ENCODE data around the gene KCNMA1.

DNA sequence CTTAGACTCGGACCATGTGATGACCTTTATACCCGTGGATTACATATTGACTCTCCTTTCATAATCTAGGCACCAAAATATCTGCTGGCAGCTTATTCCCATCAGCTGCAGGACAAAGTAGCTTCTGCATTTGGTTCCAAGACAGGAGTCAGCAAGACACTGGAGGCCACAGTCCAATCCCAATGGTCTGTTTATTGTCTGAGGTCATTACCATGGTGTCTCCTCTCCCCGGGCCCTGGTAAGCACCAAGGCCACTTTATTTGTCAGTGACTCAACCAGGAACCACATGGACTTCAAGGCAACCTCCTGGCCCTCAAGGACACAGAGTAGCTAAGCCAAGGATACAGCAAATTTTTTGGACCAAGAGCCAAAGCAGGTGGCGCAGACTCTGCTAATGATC, 36.1 kb downstream of the KCNMA1 start:
- no peak for TF ChIP-seq CTCF (IDR thresholded peaks at IDR 0.05; ENCODE audit: insufficient read depth, low read length, poor library complexity, severe bottlenecking)
- TF ChIP-seq EZH2phosphoT487 (conservative IDR thresholded peaks at IDR 0.05; ENCODE audit: low read length): no peak

All from SU-DHL-6 (cell line).